Measurements from ENCODE around the gene ZNF629.

ZNF629 gene

GRCh38 chr16:30786936-30787612 lies at the start of gene ZNF629:
TSS of gene ZNF629 (minus strand) at chr16:30787205. CDS start at chr16:30784482, 2,723 bp downstream.
- no peak for TF ChIP-seq CTCF (IDR thresholded peaks at IDR 0.05)

GRCh38 chr16:30834130-30834740 lies 47.2 kb upstream of the ZNF629 start:
- no peak for TF ChIP-seq CTCF (IDR thresholded peaks at IDR 0.05)

- TF ChIP-seq CTCF (IDR thresholded peaks at IDR 0.05): no peak
Measured at GRCh38 chr16:30830072-30830417, 43.0 kb upstream of the ZNF629 start.

GRCh38 chr16:30829130-30830071 lies 42.4 kb upstream of the ZNF629 start:
- no peak for TF ChIP-seq CTCF (IDR thresholded peaks at IDR 0.05)

GRCh38 chr16:30821891-30822290 lies 34.9 kb upstream of the ZNF629 start:
- TF ChIP-seq CTCF (IDR thresholded peaks at IDR 0.05): no peak

- no peak for TF ChIP-seq CTCF (IDR thresholded peaks at IDR 0.05)
Measured at GRCh38 chr16:30820952-30821421, 34.0 kb upstream of the ZNF629 start.

- no peak for TF ChIP-seq CTCF (IDR thresholded peaks at IDR 0.05)
Measured at GRCh38 chr16:30816769-30817168, 29.8 kb upstream of the ZNF629 start.
